Measurements from ENCODE around the gene PLXNA4. TPM values are rescaled to one million over a fixed set of nuclear protein-coding genes. Genes with fewer than 3 reads are reported as not detected.

Gene PLXNA4
- total RNA-seq, 2 donors from 2014 or later: 0.41 to 2.8 TPM

DNA sequence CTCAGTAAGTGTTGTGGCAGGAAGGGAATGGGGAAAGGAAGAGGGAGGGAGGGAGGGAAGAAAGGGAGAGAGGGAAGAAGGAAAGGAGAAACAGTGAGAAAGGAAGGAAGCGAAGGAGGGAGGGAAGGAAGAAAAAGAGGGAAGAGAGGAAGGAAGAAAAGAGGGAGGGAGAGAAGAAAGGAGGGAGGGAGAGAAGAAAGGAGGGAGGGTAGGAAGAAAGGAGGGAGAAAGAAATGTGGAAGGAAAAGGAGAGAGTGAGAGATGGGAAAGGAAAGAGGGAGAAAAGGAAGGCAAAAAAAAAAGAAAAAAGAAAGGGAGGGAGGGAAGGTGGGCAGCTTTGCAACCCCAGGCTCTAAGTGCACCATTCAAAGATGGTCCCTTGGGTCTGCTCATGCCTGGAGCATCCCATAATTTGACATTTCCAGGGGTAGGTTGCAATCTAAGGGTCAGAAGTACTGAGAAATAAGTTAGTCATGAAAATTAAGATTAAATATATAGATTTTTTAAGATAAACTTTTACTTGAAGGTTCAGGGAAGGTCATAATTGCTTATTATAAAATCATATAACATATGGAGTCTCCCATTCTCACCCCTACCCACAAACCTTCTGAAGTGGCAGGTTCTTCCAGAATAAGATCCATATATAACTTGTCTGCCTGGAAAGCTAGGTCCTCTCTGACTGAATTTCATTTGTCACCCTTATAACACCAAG is 249.2 kb downstream of the PLXNA4 start:
- DNase-seq (ENCODE audit: low spot score): no peak
- TF ChIP-seq POLR2AphosphoS5 (IDR thresholded peaks at IDR 0.05) (no peak), CTCF (IDR thresholded peaks at IDR 0.05) (no peak), POLR2A (IDR thresholded peaks at IDR 0.05) (no peak)
- H3K9me3 ChIP-seq: no peaks in the 10 kb centered on the region
- H3K36me3 ChIP-seq: no peaks in the 10 kb centered on the region
- H3K27me3 ChIP-seq (replicated peaks; ENCODE audit: insufficient read depth): no peaks in the 10 kb centered on the region
- no peaks in the 10 kb centered on the region for H3K4me1 ChIP-seq (replicated peaks)
- no peak overlapping the region for H3K27ac ChIP-seq
- 94% methylated on average over 1 of the region's 1 CpG for WGBS
- intact Hi-C loops (cut with DNase I): no loop called here
- no peak overlapping the region for H3K4me3 ChIP-seq

DNA sequence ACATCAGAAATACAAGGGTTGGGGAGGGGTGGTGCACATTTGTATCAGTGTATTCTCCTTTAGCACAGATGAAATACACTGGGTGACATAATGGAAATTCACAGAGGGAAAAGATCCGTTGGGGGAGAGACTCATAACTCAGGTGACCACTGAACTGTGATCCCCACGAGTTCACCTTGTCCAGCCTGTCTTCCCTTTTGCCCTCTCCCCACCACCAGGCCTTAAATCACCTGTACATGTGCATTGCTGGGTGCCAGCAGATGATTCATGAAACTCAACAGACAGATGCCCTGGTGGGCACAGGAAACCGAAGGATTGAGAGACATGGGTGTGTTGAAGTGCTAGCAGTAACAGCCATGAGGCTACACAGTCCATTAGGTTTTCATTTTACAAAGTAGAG is 253.3 kb downstream of the PLXNA4 start:
- Histone ChIP-seq H3K27ac (no peak overlapping the region), H3K4me3 (no peak overlapping the region), H3K27me3 (replicated peaks; ENCODE audit: insufficient read depth) (no peaks in the 10 kb centered on the region), H3K9me3 (no peaks in the 10 kb centered on the region), H3K4me1 (replicated peaks) (peaks cover 3% of the 10 kb centered on the region), H3K36me3 (no peaks in the 10 kb centered on the region)
- WGBS: 75% methylated on average over 3 of the region's 3 CpGs
- intact Hi-C loops (cut with DNase I): no loop called here
- DNase-seq (ENCODE audit: low spot score): no peak
- TF ChIP-seq POLR2AphosphoS5 (IDR thresholded peaks at IDR 0.05): no peak
- TF ChIP-seq POLR2A (IDR thresholded peaks at IDR 0.05): no peak
- TF ChIP-seq CTCF (IDR thresholded peaks at IDR 0.05): no peak

DNA sequence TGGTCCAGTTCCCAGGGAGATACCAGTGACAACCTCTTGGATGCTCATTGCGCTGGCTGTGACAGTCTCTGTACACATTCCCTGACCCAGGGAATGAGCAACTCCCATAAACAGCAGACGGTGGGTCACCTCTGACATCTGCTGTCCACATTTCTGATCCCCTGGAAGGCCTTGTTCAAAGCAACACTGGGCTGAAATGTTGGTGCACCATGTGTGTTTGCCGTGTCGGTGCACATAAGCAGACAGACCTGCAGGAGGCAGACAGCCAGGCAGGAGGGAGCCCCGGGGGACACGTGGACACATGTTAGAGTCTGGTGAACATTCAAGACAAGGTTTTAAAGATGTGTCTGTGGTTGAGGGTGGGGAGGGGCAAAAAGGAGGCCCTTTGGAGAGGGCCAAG is 254.9 kb downstream of the PLXNA4 start:
- TF ChIP-seq POLR2AphosphoS5 (IDR thresholded peaks at IDR 0.05): no peak
- no peak for TF ChIP-seq POLR2A (IDR thresholded peaks at IDR 0.05)
- no peak for TF ChIP-seq CTCF (IDR thresholded peaks at IDR 0.05)
- Histone ChIP-seq H3K36me3 (no peaks in the 10 kb centered on the region), H3K9me3 (no peaks in the 10 kb centered on the region), H3K4me3 (no peak overlapping the region), H3K27ac (no peak overlapping the region), H3K27me3 (replicated peaks; ENCODE audit: insufficient read depth) (no peaks in the 10 kb centered on the region), H3K4me1 (replicated peaks) (peaks cover 3% of the 10 kb centered on the region)
- intact Hi-C loops (cut with DNase I): no loop called here
- 37% methylated on average over 6 of the region's 6 CpGs for WGBS
- no peak for DNase-seq (ENCODE audit: low spot score)

DNA sequence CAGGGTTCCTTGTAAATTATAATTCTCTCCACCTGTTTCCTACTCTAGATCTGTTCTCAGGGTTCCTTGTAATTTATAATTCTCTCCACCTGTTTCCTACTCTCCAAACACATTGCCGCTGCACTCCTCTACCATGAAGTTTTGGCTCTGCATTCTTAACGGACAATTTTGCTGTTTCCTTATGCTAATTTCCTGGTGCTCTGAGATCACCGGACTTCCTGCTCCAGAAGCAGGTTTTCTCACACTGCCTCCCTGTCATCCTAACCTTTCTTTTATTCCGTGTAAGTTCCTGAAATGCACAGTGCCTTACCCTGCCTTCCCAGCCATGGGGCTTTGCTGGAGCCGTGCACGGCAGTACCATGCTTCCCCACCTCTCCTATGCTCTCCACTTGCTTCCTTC is 256.8 kb downstream of the PLXNA4 start:
- TF ChIP-seq CTCF (IDR thresholded peaks at IDR 0.05): no peak
- TF ChIP-seq POLR2AphosphoS5 (IDR thresholded peaks at IDR 0.05): no peak
- TF ChIP-seq POLR2A (IDR thresholded peaks at IDR 0.05): no peak
- Histone ChIP-seq H3K27me3 (replicated peaks; ENCODE audit: insufficient read depth) (no peaks in the 10 kb centered on the region), H3K27ac (no peak overlapping the region), H3K9me3 (no peaks in the 10 kb centered on the region), H3K4me3 (no peak overlapping the region), H3K4me1 (replicated peaks) (peaks cover 3% of the 10 kb centered on the region), H3K36me3 (no peaks in the 10 kb centered on the region)
- DNase-seq (ENCODE audit: low spot score): no peak
- 79% methylated on average over 6 of the region's 6 CpGs for WGBS
- intact Hi-C loops (cut with DNase I): loop anchor here (1.0 to 10.0 kb wide), 3 partner anchors 103 to 1115 kb away; no protein-coding TSS in a partner anchor

Data from prostate gland (tissue), 2 donors.